Measurements from ENCODE around the gene ZNF831.

The ZNF831 gene

DNA sequence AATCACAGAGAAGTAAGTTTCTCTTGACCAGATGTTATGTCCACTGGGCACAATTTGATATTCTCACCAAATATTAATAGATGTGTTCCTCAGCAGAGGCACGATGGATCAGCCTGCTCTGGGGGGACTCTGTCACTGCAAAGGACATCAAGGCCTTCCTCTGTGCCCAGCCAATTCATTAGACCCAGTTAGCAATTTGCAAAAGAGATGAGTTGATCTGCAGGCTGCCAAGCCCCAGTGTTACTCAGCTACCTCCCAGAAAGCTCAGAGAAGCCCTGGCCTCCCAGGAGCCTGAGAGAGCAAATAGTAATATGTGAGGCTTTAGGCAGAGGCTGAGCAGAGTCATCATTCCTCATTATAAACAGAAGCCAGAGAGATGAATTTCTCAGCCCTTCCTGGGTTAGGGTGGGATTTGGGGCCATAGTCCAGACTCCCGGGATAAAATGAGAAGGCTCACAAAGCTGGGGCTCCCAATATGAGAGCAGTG is 54.2 kb downstream of the ZNF831 start:
- DNase-seq: no peak

DNA sequence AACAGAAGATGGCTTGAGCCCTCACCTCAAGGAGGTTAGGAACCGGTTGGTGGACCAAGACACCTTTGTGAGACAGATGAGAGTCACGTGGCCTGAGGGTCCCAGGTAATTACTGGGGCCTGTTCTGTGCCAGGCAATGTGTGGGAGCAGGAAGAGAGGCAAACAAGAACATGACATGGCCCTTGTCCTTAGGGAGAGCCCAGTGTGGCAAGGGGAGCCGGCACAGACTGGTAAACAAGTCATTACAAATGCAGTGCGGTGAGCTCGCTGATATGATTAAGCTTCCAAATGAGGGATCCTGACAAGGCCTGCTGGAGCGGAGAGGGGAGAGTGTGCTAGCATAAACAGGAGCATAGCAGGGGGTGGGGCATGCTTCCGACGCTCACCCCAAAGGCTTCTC is 55.6 kb downstream of the ZNF831 start:
- DNase-seq: no peak

DNA sequence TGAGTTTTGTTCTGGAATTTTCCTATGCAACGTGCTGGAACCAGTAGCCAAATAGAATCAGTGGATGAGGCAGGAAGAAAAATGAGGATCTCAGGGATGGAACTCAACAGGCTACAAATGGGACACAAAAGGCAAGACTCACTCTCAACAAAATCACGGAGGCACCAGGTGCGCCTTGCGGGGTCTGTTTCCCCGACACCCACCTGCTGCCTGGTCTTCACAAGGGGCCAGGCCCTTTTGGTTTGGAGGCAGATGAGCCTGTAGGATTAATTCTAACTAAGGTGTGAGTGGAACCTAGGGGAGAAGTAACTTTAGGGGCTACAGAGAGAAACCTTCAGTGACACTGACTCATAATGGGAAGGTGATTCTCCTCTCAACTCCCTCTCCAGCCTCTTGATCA is 56.5 kb downstream of the ZNF831 start:
- DNase-seq: no peak

DNA sequence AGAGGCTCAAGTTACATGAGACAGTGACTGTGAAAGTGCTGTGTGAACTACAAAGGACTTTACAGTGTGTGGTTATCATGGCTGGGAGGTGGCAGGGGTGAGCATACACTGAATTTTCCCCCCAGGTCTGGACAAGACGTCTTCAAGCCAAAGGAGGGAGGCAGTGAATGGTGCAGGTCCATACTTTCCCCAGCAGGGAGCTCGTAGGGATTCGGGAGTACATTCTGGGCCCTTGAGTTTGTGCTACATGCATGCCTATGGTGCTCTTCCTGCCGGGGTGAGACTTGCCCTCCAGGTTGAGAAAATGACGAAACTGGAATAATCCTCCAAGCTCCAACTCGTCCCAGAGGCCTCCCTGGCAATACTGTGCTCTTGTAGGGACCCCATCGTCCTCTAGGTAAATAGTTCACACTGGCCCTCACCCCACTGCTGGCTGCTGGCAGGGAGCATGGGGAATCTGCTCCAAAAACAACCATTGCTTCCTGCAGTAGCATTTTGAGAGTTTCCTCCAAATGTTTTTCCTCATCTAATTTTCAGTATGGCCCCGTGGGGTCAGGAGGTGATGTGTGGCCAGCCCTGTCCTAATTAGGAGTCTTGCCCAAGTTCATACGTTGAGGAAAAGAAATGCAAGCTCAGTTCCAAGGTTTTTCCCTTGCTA is 57.6 kb downstream of the ZNF831 start:
- no peak for DNase-seq

DNA sequence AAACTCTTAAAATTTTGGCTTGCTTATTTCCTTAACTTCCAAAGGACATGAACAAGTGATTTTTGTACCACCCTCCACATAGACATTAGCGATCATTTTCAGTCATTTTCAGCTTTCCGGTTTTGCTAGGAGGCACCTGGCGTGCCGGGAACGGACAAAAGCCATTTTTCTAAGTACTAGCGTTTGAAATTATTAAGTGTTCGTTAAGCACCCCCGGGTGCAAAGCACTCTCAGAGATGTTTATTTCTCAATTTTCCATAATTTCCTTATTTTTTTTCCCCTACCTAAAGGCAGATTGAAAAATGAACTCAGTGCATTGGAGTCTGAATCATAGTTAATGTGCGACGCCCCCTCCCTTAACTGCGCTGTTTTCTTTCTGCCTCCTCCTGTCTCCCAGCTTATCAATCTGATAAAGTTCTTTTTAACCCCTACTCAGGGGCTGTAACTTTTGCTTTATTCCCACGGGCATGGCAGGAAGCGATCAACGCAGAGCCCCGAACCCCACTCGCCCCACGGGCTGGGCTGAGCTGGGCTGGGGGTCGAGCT is 58.2 kb downstream of the ZNF831 start:
- DNase-seq: peak; percentile 5

DNA sequence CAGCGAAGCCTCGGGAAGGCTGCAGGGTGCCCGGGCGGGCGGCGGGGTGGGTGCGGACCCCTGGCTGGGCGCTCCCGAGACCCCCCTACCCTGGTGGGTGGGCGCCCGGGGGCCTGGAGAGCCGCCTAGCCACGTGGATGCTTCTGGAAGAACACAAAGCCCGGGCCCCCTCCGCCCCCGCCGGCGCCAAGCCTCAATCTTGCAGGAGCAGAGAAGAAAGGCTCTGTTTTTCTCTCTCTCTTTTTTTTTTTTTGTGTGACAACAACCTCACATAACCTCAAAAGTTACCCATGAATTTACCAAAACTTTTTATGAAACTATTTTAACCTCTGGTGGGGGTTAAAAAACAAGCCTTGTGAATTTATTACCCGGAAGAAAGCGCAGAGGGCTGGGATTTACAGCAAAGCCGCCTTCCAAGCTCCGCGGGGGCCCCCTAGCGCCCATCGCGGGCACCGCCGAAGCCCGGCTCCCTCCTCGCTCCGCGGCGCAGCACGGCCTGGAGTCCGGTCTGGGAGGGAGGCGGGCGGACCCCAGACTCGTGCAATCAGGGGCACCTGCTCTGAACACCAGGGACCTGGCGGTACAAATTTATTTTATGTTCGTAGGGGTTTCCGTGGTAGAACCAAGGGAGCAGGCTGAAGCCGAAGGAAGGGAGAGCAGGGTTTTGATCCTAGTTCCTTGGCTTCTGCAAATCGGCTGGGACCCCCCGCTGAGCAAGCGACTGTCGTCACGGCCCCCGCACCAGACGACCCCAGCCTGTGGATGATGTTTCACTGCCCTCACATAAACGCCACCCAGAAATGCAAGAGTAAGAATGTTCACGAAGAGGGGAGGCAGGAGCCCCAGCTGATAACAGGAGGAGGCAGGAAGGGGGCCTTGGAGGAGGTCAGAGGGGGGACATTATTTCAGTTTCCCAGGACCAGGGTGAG is 58.9 kb downstream of the ZNF831 start:
- peak; percentile 20 for DNase-seq

DNA sequence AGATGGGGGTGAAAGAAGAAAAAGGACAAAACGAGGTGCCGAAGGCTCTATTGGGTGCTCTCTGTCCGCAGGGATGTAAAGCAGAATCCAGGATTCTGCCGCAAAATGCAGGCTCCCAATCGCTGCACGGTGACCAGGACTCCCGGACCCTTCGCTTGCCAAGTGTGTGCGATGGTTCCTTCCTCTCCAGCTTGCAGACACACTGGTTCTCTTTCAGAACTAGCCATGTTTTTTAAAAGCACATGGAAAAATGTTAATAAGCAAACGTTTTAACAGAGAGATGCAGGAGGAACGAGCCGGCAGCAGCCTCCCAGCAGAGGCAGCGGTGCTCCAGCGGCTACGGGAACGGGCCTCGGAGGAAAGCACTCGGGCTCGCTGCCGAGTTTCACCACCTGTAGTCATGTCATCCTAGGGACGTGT is 59.6 kb downstream of the ZNF831 start:
- no peak for DNase-seq

DNA sequence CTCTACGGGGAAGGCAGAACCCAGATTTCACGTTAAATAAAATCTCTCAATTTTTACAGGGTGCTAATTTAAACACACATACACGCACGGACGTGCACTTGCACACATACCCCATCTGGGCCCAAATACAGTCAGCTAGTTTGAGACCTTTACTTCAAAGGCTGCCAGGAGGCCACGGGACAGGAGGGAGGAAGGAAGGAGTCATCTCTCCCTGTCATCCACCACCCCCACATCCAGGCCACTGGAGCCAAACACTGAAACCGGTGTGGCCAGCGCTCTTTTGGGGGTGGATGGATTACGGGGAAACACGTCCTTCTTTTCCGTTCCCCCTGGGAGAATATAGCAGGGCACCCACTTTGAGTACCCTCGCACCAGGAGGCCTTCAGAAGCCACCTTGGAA is 60.1 kb downstream of the ZNF831 start:
- DNase-seq: no peak

DNA sequence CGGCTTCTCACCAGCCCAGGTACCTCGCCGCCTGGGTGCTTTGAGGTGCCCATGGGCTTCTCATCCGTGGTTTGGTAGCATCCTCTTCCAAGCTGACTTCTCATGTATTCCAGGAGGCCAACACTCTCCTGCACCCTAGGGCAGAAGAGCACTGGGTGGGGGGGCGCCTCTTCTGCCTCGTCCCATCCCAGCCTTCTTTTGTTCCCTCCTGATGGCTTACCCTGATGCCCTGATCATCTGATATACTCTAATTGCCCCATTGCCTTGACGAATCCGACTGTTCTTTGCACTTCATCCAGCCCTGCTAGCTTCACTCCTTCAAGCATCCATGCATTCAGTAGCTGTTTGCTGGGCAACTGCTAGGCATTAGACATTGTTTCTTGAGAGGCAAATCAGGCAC is 60.6 kb downstream of the ZNF831 start:
- DNase-seq: no peak

DNA sequence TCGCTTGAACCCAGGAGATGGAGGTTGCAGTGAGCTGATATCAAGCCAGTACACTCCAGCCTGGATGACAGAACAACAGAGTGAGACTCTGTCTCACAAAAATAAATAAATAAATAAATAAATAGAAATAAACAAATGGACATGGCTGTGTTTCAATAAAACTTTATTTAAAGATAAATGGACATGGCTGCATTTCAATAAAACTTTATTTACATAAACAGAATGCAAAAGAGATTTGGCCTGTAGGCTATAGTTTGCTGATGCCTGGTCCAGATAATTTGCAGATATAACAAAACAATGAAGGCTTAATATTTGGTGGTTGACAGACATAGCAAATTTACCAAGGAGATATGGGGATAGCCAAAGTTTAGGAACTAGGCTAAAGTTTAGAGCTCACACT is 66.8 kb downstream of the ZNF831 start:
- DNase-seq: no peak

DNA sequence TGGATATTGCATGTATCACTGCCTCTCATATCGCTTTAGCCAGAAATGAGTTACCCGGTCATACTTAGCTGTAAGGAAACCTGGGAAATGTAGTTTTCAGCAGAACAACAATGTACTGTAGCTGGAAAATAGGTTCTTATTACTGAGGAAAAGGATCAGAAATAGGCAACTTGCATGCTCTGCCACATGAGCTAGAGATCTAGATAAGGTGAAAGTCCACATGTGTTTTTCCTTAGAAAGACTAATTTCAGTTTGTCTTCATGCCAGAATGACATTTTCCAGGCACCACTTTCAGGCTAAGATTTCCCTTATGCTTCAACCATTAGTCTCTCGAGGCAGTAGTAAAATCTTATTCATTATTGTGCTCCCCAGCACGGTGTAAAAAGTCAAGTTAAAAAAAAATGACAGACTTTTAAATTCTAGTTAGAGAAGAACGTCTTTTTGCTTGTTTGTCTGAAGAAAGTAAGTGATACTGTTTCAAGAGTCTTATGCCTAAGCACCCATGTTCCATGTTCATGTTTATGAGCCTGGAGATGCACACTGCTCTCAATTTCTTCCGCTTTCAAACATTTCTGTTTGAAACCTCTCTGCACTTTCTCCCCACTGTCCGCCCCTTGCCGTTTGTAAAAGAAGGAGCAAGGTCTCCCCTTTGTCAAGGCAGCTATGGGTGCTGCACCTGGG is 67.6 kb downstream of the ZNF831 start:
- no peak for DNase-seq

DNA sequence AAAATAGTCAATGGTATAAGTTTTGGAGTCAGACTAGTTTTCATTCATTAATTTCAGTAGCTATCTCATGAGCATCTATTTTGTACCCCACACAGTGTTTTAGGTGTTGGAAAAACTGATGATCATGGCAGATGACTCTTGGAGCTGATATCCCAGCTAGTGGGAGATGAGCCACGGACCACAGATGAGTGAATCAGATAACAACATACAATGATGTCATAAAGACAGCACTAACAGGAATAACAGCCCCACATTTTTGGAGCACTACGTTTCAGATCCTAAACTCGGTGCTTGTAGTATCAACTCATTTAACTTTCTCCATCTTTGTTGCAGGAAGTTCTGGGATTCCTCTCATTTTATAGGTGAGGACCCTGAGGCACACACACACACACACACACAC is 69.0 kb downstream of the ZNF831 start:
- no peak for DNase-seq

DNA sequence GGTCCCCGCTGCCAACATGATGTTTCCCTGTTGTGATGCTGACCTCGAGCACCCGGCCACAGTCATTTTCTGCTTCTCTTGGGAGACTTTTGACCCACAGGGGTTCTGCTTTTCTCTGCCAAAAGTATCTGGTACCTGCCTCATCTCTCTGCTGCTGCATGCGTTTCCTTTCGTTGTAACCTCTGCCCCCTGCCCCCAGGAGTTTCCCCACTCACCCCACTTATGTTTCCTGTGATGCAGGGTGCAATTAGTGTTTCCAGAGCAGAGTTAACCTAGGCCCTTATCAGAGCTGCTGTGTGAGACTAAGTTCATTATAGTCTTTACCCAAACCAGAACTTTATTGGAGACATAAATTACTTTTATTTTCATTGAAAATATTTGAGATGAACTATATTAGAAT is 71.6 kb downstream of the ZNF831 start:
- no peak for DNase-seq

DNA sequence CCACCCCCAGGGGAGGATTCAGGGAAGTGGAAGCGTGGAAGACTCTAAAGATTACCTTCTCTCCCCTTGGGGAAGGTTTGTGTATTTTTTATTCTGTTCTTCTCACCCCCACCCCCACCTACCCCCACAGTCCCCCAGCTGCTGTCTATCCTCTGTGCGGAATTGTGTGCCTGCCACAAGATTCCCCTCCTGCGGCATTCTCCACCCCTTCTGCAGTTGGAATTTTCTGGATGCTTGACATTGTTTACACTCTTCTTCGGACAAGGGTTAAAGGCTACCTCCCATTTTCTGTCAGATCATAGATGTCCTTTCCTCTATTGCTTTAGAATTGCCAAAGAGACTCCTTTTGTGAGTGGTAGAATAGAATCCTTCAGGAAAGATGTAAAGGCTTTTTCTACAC is 76.4 kb downstream of the ZNF831 start:
- no peak for DNase-seq

DNA sequence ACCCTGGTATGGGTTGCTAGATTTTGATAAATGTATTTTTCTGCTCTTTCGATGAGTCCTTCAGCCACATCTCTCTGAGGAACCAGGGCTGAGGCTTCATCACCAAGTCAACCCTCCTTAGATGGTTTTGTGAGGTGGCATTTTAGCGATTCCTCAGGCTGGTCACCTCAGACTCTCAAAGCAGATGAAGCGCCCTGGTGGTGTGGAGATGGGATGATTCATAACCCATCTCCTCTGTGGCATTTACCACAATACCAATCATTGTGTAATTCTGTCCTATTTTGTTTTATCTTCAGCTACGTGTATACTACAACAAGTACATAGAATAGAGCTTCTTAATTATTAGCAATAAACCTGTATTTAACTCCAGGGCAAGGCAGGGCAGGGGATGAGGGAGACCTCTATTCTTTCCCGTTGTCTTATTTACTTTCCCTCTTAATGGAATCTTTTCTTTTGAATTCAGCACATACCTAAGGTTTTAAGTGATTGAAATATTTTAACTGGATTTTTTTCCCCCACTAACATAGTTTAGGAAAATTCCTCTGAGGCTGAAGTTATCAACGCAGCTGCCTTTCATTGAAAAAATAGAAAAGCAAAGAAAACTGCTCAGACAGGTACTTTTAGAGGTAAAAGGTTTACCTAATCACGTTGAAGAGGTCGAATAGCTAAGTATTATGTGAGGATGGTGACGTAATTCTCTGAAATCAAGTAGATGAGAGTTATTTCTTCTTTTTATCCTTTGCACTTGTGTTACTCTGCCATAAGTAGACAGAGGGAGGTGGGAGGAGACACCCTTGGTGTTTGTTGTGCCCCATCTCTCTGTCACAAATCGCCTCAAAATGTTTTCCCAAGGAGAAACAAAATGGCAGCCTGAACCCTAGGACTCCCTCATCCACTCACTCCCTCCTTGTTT is 79.3 kb downstream of the ZNF831 start:
- DNase-seq: no peak

DNA sequence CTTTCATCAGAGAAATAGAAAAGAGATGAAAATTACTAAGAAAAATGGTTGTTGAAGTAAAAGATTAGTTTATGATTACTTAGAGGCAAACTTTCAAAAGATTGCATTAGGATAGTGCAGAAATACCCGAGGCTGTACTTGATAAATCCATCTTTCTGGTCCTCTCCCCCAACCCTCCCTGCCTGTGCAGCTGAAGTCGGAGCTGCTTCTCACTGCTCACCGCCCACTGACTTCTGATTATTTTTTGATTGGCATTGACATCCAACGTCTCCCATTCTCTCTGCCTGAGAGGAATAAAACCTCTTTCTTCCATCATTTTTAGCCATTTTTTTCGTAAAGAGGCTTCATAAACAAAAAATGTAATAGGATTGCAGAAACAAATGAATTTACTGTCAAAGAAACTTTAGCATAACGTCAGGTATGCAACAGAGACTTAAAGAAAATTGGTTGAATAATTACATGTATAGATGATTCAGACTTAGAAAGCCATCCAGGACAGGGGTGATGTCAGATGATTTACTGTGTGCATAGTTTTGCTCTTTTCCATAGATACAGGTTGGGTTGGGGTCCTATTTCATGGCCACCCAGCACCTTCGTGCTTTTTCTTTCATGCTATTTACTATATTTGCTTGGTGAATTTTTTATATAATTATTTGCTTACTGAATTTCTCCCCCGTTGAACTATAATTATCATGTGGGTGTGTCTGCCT is 83.2 kb downstream of the ZNF831 start:
- DNase-seq: no peak

DNA sequence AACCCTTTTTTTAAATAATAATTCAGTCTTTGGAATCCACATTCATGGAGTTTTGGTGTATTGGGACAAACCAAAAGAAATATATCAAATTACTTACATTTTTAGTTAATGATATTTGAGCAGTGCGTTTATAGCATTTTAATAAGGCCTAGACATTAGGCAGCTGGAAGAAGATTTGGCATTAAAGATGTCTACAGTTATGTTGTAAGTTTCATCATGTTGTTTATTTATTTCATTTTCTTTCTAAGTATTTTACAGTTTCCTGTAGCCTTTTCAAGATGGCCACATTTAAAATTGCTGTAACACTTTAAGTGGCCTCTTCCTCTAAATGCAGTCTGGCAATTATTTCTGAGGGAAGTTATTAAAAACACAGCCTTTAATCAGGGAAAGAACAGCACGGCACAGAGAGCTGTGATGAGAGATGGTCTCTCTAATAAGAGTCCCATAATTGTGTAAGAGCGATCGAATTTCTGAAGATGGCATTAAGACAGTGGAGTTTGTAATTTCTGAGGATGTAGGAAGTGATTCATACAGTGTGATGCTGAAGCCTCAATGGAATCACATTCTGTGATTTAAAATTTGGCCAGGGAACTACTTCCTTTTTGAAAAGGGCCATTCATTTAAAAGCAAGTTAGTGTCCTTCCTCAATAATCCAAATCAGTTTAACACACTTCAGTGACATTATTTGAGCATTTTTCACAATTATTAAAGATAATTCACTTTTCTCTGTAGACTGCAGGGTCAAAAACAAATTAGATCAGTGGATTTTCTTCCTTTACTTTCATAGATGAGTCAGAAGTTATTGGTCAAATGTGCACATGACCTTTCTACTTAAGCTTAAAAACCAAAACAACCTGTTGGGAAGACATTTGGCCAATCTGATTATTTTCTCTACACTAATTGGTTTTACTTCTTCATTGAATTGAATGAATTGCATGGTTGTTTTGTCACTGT is 84.4 kb downstream of the ZNF831 start:
- DNase-seq: no peak

DNA sequence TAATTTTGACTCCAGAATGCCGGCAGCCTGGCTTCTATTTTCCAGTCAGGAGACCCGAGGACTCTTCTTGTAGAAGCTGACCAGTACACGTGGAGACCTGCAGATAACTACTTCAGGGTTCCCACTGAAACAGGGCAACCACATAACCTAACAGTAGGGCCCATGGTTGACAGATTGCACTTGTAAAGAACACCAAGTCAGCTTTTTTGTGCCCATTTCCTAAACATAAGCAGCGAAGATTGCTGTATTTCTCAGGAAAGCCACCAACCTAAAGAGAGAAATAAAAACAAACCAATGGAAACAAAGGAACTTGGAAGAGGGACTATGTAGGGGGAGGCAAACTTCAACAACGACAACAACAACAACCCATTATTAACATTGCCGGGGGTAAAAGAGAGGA is 86.7 kb downstream of the ZNF831 start:
- no peak for DNase-seq

DNA sequence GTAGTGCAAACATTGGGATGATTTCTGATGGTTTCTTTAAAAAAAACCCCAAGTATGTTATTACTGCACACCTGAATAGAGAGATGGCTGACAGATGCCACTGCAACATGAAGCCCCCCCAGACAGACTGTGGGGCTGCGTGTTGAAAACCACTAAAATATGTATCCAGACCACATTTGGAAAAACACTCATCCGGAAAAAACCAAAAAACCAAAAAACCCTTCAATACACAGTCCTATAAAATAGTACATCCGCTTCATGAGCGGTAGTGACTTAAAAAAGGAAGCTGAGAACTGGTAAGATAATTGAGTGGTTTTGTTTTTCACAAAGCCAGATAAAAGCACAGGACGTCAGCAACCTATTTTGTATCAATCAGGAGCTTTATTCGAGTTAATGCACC is 89.7 kb downstream of the ZNF831 start:
- no peak for DNase-seq

DNA sequence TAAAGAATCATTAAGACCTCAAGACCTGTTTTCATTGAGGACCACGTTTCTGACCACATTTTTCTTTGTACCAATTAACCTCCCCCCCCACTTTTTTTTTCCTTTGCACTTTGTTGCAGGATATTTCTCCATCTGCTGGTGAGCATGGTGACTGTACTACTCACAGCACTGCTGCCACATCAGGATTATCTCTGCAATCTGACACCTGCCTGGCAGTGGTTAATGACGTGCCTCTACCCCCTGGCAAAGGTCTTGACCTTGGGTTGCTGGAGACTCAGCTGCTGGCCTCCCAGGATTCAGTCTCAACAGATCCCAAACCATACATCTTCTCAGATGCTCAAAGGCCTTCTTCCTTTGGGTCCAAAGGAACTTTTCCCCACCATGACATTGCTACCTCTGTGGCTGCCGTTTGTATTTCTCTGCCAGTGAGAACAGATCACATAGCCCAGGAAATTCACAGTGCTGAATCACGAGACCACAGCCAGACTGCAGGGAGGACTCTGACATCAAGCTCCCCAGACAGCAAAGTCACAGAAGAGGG is 90.2 kb downstream of the ZNF831 start:
- DNase-seq: no peak

Data from DMS79 treated with DMSO at 0.1 percent for 48 hours (cell line).